ENCODE results near the gene VIPR2.

VIPR2 gene

DNA sequence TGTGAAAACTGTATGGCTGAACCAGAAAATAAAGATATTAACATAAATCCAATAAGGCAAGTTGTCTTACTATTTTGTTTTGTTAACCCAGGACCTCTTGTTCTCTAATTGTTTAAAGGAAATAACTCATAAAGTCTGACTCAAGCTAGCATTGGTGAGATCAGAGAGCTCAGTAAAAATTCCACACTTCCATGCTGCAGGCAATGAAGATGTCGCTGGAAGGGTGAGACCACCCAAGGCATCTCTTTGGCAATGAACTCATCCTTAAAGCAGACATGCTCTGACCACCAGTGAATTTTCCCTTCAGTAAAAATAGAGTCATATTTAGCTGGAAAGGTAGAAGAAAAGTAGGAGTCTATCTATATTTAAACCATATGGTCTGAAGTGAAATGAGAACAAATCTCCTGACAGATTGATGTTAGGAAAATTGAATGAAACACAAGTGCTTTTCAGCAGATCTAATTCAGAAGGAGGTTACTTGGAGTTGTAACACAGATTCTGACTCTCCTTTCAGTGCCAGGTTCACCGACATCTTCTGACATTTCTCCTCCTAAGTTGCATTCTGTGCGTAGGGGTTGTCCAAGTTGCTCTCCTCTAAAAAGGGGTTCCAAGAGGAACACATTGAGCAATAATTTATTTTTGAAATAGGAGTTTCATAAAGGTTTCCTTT is 32.8 kb upstream of the VIPR2 start:
- TF ChIP-seq, protein P1, sequence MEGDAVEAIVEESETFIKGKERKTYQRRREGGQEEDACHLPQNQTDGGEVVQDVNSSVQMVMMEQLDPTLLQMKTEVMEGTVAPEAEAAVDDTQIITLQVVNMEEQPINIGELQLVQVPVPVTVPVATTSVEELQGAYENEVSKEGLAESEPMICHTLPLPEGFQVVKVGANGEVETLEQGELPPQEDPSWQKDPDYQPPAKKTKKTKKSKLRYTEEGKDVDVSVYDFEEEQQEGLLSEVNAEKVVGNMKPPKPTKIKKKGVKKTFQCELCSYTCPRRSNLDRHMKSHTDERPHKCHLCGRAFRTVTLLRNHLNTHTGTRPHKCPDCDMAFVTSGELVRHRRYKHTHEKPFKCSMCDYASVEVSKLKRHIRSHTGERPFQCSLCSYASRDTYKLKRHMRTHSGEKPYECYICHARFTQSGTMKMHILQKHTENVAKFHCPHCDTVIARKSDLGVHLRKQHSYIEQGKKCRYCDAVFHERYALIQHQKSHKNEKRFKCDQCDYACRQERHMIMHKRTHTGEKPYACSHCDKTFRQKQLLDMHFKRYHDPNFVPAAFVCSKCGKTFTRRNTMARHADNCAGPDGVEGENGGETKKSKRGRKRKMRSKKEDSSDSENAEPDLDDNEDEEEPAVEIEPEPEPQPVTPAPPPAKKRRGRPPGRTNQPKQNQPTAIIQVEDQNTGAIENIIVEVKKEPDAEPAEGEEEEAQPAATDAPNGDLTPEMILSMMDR (IDR thresholded peaks at IDR 0.05) = no peak

DNA sequence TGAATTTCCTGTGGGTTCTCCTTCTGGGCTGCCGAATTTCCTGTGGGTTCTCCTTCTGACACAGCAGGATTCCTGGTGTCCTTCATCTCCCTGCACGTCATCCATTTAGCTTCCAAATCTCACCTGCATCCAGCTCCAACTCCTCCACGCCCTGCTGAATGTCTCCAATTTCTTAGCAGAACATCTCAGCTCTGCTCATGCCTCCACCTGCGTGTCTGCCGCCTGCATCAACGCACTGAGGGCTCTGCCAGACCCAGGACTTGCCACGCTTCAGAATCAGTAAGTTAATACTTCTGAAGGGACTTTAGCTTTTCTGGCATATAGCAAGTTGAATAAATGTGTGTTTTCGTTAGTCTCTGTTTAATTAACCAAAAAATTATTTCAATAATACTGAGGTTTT is 31.1 kb upstream of the VIPR2 start:
- TF ChIP-seq, protein P1 (IDR thresholded peaks at IDR 0.05) = no peak

DNA sequence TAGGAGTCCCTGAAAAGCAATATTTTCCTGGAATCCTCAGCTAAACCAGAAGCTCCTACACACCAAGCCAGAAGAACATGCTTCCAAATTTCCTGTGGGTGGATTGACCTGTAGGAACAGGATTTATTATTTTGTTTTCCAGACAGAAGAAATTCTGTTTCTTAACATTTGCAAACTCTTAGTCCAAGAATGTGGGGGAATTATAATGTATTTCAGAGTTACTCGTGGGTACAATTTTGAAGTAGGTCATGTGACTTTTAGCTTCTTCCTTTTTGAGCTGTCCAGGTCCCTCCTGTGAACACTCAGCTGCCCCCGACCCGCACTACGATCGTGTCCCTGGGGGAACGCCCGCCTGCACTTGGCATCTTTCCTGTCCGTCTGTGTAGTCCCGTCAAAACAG is 27.7 kb upstream of the VIPR2 start:
- TF ChIP-seq, protein P1 (IDR thresholded peaks at IDR 0.05) = no peak

DNA sequence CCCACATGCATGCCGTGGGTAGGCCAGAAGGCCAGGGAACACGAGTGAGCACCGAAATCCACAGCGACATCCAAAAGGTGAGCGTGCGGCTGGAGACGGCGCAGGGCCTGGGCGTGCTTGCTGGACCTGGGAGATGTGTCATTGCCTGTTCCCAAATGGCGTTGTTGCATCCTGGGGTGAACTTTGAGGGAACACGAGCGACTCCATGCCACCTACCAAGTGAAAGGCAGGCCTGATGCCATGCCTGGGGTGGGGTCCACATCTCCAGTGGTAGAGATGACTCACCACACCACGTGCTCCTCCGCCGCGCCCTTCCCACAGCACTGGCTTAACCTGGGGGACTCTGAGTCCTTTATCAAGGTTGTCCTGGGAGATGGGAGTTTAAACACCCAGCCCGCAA is 24.7 kb upstream of the VIPR2 start:
- TF ChIP-seq, protein P1 (IDR thresholded peaks at IDR 0.05) = no peak

DNA sequence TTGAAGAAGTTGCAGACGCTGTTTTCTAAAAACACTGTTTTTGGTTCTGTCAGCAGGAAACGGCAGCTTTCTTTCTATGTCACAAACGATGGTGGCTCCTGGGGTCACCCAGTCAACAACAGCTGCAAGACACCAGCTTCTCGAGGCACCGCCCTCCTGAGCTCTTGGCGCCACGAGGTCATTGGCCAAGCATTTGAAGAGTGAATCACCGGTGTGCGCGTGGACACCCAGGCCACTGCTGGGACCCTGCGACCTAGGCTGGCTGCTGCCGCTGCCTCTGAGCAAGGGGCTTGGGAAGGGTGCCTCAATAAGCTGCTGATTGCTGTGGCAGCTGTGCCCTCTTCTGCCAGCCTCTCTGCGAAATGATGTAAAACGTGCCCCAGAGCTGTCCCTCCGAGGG is 22.5 kb upstream of the VIPR2 start:
- TF ChIP-seq, protein P1 (IDR thresholded peaks at IDR 0.05) = no peak

DNA sequence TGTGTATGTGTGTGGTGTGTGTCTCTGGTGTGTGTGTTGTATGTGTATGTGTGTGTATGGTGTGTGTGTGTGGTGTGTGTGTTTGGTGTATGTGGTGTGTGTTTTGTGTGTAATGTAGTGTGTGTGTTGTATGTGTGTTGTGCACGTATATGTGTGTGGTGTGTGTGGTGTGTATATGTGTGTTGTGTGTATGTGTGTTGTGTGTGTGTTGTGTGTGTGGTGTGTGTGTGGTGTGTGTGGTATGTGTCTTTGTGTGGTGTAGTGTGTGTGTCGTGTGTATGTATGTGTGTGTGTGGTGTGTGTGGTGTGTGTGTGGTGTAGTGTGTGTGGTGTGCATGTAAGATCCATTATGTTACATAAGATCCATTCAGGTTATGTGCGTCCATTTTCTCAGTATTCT is 21.9 kb upstream of the VIPR2 start:
- TF ChIP-seq, protein P1 (IDR thresholded peaks at IDR 0.05) = no peak

DNA sequence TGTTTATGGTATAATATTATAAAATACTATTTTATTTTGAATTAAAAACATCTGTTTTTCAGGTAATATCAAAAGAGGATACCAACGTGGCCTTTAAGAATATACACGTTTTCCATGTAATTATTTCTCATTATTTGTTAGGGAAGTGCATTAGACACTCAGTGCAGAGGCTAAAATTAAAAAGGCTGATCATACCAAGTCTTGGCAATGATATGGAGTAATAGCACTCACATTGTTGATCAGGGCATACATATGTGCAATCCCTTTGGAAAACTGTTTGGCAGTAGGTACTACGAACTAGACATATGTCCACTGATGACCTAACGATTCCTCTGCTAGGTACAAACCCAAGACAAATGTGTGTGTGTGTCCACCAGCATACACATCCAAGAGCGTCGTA is 20.7 kb upstream of the VIPR2 start:
- TF ChIP-seq, protein P1 (IDR thresholded peaks at IDR 0.05) = no peak

DNA sequence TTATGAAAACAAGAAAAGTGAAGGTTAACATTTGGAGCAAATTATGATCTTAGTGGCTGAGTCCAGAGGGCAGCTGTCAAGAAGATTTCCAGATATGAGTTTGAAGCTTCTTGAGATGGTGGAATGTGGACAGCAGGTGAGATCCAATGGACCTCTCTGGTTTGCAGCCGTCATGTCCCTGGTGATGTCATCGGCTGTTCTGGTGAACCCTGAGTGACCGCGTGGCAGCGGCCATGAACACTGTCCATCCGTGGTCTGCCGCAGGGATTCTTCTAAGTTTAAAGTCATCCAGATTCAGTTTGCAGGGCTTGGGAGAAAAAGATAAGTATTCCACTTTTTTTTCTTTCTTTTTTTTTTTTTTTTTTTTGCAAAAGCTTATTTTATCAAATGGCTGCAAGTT is 15.8 kb upstream of the VIPR2 start:
- TF ChIP-seq, protein P1 (IDR thresholded peaks at IDR 0.05) = no peak

All from LNCAP (cell line).